Stomach (tissue), 4 donors: ENCODE results near the gene PLOD2.

Experiments used
- CTCF ChIP-seq, 7 experiments: fragments of 450-650 bp in 4 of 7; fragments of 200-600 bp in 3 of 7; sonication (generic) in 3 of 7; IDR thresholded peaks; one replicate each; pipeline ENCODE4 v1.5.1; 2016 to 2019; ENCODE audit warnings: antibody characterized with exemption in 7 of 7, control low read depth in 2 of 7, mild to moderate bottlenecking in 1 of 7
- EP300 ChIP-seq: sonication (generic); formaldehyde crosslinking; IDR thresholded peaks from one replicate; pipeline ENCODE4 v1.6.1; 2017; ENCODE audit warnings: antibody characterized with exemption
- POLR2A ChIP-seq, 4 donors: fragments of 450-650 bp; IDR thresholded peaks; one replicate each; pipeline ENCODE4 v1.6.1; 2016; ENCODE audit warnings: antibody characterized with exemption in 4 of 4, control low read depth in 2 of 4, mild to moderate bottlenecking in 1 of 4, moderate library complexity in 1 of 4
- POLR2AphosphoS5 ChIP-seq, 3 donors: sonication (generic); formaldehyde crosslinking; IDR thresholded peaks; one replicate each; pipeline ENCODE4 v1.6.1; 2016; ENCODE audit warnings: antibody characterized with exemption in 3 of 3

GRCh38 chr3:146166415-146166821, 5.4 kb upstream of the PLOD2 start:
- TF ChIP-seq CTCF (IDR thresholded peaks at IDR 0.05) (no peak), POLR2A (IDR thresholded peaks at IDR 0.05) (no peak), POLR2AphosphoS5 (IDR thresholded peaks at IDR 0.05) (peak in 1 of 3 donors; percentile 3), EP300 (no peak)
